ENCODE measurements around the gene SH3PXD2B.

- TF ChIP-seq CTCF (IDR thresholded peaks at IDR 0.05; ENCODE audit: low read depth, low read length, poor library complexity, severe bottlenecking) (no peak), EZH2phosphoT487 (IDR thresholded peaks at IDR 0.05; ENCODE audit: borderline replicate concordance, low read length) (no peak)
Observed at GRCh38 chr5:172303572-172304335, 150.6 kb downstream of the SH3PXD2B start.
